ENCODE measurements around the gene NTMT1.

Gene NTMT1

GRCh38 chr9:129640086-129640870 is 14.3 kb downstream of the NTMT1 start:
- Histone ChIP-seq H3K27me3 (ENCODE audit: insufficient read depth, low read length, poor library complexity, severe bottlenecking) (no peaks in the 10 kb centered on the region), H3K9me2 (replicated peaks; ENCODE audit: low read depth, low read length) (no peaks in the 10 kb centered on the region), H2AFZ (ENCODE audit: low read length) (no peak overlapping the region), H3K4me1 (ENCODE audit: insufficient read depth, low read length, poor library complexity, severe bottlenecking) (no peaks in the 10 kb centered on the region), H3K9me3 (ENCODE audit: insufficient read depth, low read depth, low read length) (no peaks in the 10 kb centered on the region), H3K36me3 (ENCODE audit: insufficient read depth, low read length) (peaks cover 5% of the 10 kb centered on the region; the same call in 1 of the 2 replicates), H3K79me2 (ENCODE audit: insufficient read depth, low read length) (peaks cover 18% of the 10 kb centered on the region; the same call in 1 of the 2 replicates), H3F3A (ENCODE audit: low read depth) (no peaks in the 10 kb centered on the region), H3K4me3 (ENCODE audit: low read length, poor library complexity, severe bottlenecking) (peak overlapping the region; percentile 84), H3K4me2 (ENCODE audit: low read depth, low read length, poor library complexity, severe bottlenecking) (peak overlapping the region; percentile 85), H3K9ac (ENCODE audit: low read depth, low read length, poor library complexity, severe bottlenecking) (no peak overlapping the region), H4K20me1 (ENCODE audit: insufficient read depth, low read length, poor library complexity, severe bottlenecking) (peaks cover 6% of the 10 kb centered on the region)
- TF ChIP-seq EZH2phosphoT487 (IDR thresholded peaks at IDR 0.05; ENCODE audit: borderline replicate concordance) (no peak), CTCF (conservative IDR thresholded peaks at IDR 0.05; ENCODE audit: low read length) (no peak)

DNA sequence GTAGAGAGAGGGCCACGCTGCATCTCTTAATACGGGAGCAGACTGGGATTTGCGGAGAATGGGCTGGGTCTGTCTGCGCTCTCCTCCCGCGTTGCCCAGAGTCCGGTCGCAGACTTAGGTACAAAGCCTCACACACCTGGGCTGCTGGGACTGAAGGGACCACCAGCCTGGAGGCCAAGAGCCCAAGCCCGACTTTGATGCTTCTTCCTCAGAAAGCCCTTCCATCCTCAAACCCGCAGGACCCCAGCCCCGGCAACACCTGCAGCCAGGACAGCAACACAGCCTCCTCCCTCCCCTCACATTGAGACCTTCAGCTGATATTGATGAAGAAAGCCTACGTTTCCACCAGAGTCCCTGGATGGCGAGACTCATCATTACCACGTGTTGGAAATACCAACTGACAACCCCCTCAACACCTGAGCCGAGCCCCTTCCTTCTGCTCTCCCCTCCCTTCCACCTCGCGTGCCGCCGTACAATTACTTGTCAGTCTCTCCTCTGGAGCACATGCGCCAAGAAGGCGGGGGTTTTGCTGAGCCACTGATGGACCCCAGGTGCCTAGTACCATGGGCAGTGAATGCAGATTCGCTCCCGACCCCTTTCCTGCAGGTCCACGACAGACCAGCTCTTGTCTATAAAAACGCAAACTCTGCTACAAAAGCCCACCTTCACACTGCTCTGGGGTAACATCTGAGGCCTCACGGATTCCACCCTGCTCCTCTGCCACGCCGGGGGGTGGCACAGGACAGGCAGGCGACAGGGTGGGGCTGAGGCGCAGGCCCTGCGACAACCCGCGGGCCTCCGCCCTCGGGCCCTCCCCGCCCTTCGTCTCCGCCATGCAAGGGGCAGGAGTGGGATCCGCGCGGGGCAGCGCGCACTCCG is 15.1 kb downstream of the NTMT1 start:
- no peak for TF ChIP-seq EZH2phosphoT487 (IDR thresholded peaks at IDR 0.05; ENCODE audit: borderline replicate concordance)
- H3K36me3 ChIP-seq (ENCODE audit: insufficient read depth, low read length), result no peaks in the 10 kb centered on the region; the same call in 1 of the 2 replicates
- H3K4me1 ChIP-seq (ENCODE audit: insufficient read depth, low read length, poor library complexity, severe bottlenecking), result no peaks in the 10 kb centered on the region
- peak overlapping the region; percentile 76 for H3K9ac ChIP-seq (ENCODE audit: low read depth, low read length, poor library complexity, severe bottlenecking)
- H2AFZ ChIP-seq (ENCODE audit: low read length), result no peak overlapping the region
- H3K4me3 ChIP-seq (ENCODE audit: low read length, poor library complexity, severe bottlenecking), result peak overlapping the region; percentile 84
- H3K27me3 ChIP-seq (ENCODE audit: insufficient read depth, low read length, poor library complexity, severe bottlenecking), result no peaks in the 10 kb centered on the region
- no peaks in the 10 kb centered on the region for H3K9me3 ChIP-seq (ENCODE audit: insufficient read depth, low read depth, low read length)
- peak overlapping the region; percentile 85 for H3K4me2 ChIP-seq (ENCODE audit: low read depth, low read length, poor library complexity, severe bottlenecking)
- H3K79me2 ChIP-seq (ENCODE audit: insufficient read depth, low read length), result peaks cover 18% of the 10 kb centered on the region; the same call in 1 of the 2 replicates
- H3K9me2 ChIP-seq (replicated peaks; ENCODE audit: low read depth, low read length), result no peaks in the 10 kb centered on the region
- H4K20me1 ChIP-seq (ENCODE audit: insufficient read depth, low read length, poor library complexity, severe bottlenecking), result peaks cover 6% of the 10 kb centered on the region
- H3F3A ChIP-seq (ENCODE audit: low read depth), result no peaks in the 10 kb centered on the region

DNA sequence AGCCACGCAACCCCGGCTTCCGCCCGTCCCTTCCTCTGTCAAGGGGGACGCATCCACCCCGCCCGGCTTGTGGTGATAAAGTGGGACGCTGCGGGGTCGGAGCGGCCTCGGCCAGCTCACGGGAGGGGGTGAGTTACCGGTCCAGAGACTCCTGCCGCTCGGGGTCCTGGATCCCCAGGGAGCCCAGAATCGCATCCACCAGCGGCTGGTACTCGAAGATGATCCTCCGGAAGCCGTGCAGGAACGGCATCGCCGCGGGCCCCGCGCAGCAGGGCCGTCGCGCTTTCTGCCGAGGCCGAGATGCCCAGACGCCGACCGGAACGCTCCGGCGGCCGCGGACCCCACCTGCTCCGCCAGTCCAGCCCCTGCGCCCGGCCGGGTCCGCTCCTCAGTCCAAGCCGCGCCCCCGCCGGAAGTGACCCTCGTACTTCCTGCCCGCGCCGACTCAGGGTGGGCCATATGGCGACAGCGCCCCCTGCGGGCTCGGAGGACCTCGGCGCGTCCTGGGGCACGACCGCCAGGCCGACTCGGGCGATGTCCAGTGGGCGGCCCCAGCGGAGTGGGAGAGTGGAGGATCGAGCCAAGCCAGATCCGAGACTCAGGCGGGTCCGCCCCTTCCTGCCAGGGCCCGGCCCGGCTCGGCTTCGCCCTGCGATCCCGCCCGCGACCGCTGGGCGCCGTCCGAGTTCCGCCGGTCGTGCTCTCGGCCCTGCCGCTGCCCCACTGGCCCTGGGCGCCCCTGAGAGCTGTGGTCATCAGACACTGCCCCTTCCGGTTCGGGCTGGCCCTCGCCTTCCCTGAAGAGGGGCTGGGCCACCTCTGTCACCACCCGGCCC is 16.0 kb downstream of the NTMT1 start, which contains the start of gene ASB6:
TSS of gene ASB6 (minus strand) at position 402 of the 836 bp plus-strand sequence. CDS start at position 250, 152 bp downstream.
- H4K20me1 ChIP-seq (ENCODE audit: insufficient read depth, low read length, poor library complexity, severe bottlenecking), result peaks cover 6% of the 10 kb centered on the region
- H3K4me2 ChIP-seq (ENCODE audit: low read depth, low read length, poor library complexity, severe bottlenecking), result peak within 1 kb of the TSS; percentile 85
- H3F3A ChIP-seq (ENCODE audit: low read depth), result no peaks in the 10 kb centered on the region
- no peaks in the 10 kb centered on the region for H3K9me2 ChIP-seq (replicated peaks; ENCODE audit: low read depth, low read length)
- H2AFZ ChIP-seq (ENCODE audit: low read length), result peak within 1 kb of the TSS; percentile 80; the same call in 1 of the 2 replicates
- H3K79me2 ChIP-seq (ENCODE audit: insufficient read depth, low read length), result peaks cover 18% of the 10 kb centered on the region; the same call in 1 of the 2 replicates
- no peaks in the 10 kb centered on the region for H3K4me1 ChIP-seq (ENCODE audit: insufficient read depth, low read length, poor library complexity, severe bottlenecking)
- H3K36me3 ChIP-seq (ENCODE audit: insufficient read depth, low read length), result no peaks in the 10 kb centered on the region; the same call in 1 of the 2 replicates
- peak; percentile 66 for TF ChIP-seq CTCF (conservative IDR thresholded peaks at IDR 0.05; ENCODE audit: low read length)
- TF ChIP-seq EZH2phosphoT487 (IDR thresholded peaks at IDR 0.05; ENCODE audit: borderline replicate concordance), result no peak
- H3K9ac ChIP-seq (ENCODE audit: low read depth, low read length, poor library complexity, severe bottlenecking), result peak within 1 kb of the TSS; percentile 76
- H3K27me3 ChIP-seq (ENCODE audit: insufficient read depth, low read length, poor library complexity, severe bottlenecking), result no peaks in the 10 kb centered on the region
- H3K9me3 ChIP-seq (ENCODE audit: insufficient read depth, low read depth, low read length), result no peaks in the 10 kb centered on the region
- peak within 1 kb of the TSS; percentile 84 for H3K4me3 ChIP-seq (ENCODE audit: low read length, poor library complexity, severe bottlenecking)

Measured in Loucy (cell line).